A673 (cell line): ENCODE measurements around the gene MRPL33.

Experiments
- EZH2 ChIP-seq: fragments of 200-600 bp; sonication (generic); IDR thresholded peaks from 2 replicates; pipeline ENCODE4 v1.6.1; 2017; ENCODE audit warnings: borderline replicate concordance, low read depth, mild to moderate bottlenecking, mixed read lengths, antibody characterized with exemption, low read length; ENCODE audit not compliant: poor library complexity, severe bottlenecking
- TF ChIP-seq, protein P1 (sequence below): fragments of 300-800, 200-600 bp; sonication (generic); conservative IDR thresholded peaks from 2 replicates; pipeline ENCODE4 v1.5.1; 2017; ENCODE audit warnings: low read depth, mild to moderate bottlenecking, antibody characterized with exemption, low read length, moderate library complexity, mixed read lengths

DNA sequence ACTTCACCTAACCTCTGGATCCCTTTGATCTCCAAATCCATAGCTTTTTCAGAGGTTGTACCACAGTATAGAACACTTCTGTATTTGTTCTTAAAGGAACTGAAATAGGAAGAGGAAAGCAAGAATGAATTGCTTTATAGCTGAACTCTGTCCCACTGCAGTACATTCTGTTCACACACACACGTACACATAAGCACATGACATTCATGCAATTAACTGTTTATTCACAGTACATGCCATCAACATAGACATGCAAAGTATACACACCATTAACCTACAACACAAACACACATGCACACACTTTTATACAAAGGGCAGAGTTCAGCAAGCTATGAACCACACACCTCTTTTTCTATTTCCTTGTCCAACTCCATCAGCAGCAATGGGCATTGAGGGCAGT, 43.2 kb downstream of the MRPL33 start:
- TF ChIP-seq, protein P1, sequence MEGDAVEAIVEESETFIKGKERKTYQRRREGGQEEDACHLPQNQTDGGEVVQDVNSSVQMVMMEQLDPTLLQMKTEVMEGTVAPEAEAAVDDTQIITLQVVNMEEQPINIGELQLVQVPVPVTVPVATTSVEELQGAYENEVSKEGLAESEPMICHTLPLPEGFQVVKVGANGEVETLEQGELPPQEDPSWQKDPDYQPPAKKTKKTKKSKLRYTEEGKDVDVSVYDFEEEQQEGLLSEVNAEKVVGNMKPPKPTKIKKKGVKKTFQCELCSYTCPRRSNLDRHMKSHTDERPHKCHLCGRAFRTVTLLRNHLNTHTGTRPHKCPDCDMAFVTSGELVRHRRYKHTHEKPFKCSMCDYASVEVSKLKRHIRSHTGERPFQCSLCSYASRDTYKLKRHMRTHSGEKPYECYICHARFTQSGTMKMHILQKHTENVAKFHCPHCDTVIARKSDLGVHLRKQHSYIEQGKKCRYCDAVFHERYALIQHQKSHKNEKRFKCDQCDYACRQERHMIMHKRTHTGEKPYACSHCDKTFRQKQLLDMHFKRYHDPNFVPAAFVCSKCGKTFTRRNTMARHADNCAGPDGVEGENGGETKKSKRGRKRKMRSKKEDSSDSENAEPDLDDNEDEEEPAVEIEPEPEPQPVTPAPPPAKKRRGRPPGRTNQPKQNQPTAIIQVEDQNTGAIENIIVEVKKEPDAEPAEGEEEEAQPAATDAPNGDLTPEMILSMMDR = no peak
- no peak for TF ChIP-seq EZH2
